ENCODE results near the gene CYP39A1.
"Not testable (repeated sequence)": the region's sequence is repeated elsewhere in the genome, so short reads cannot be mapped to it uniquely, and the experiment has no call there.

Gene CYP39A1

DNA sequence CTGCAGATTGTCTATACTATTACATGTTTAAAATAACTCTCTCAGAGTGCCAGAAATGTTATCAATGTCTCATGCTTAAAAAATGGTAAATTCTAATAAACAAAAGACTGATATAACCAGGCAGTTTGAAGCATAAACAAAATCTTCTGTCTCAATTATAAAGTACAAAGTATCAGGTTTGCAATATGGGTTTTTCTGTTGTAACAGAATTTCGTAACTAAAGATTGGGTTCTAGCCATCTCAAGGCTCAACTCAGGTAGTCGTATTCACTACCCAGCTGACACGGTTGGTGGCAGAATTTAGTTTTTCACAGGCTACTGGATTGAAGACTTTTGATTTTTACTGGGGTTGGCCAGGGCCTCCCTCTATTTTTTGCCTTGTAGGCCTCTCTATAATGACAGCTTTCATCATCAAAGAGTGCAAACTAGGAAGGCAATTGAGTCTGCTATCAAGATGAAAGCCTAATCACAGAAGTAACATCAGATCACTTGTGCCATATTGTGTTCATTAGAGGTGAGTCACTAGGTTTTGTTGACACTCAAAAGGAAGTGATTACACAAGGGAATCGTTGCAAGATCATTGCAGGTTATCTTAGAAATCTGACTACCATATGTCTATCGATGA, 3.6 kb downstream of the CYP39A1 start:
- DNase-seq (ENCODE audit: low read depth) = peak; percentile 46

DNA sequence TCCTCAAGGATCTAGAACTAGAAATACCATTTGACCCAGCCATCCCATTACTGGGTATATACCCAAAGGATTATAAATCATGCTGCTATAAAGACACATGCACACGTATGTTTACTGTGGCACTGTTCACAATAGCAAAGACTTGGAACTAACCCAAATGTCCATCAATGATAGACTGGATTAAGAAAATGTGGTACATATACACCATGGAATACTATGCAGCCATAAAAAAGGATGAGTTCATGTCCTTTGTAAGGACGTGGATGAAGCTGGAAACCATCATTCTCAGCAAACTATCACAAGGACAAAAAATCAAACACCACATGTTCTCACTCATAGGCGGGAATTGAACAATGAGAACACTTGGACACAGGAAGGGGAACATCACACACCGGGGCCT, 4.5 kb downstream of the CYP39A1 start:
- DNase-seq (ENCODE audit: low read depth) = not testable (repeated sequence)

DNA sequence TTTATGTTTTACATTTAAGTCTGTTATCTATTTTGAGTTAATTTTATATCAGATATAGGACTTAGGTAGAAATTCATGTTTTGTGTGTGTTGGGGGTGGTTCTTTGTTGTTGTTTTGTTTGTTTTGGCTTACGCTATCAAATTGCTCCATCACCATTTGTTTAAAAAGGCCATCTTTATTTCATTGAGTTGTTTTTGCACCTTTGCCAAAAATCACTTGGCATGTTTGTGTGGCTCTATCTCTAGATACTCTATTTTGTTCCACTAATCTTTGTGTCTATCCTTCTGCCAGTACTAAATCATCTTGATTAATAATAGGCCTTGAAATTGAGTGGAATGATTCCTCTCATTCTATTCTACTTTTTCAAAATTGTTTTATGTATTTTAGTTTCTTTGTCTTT, 7.4 kb downstream of the CYP39A1 start:
- no peak for DNase-seq (ENCODE audit: low read depth)

DNA sequence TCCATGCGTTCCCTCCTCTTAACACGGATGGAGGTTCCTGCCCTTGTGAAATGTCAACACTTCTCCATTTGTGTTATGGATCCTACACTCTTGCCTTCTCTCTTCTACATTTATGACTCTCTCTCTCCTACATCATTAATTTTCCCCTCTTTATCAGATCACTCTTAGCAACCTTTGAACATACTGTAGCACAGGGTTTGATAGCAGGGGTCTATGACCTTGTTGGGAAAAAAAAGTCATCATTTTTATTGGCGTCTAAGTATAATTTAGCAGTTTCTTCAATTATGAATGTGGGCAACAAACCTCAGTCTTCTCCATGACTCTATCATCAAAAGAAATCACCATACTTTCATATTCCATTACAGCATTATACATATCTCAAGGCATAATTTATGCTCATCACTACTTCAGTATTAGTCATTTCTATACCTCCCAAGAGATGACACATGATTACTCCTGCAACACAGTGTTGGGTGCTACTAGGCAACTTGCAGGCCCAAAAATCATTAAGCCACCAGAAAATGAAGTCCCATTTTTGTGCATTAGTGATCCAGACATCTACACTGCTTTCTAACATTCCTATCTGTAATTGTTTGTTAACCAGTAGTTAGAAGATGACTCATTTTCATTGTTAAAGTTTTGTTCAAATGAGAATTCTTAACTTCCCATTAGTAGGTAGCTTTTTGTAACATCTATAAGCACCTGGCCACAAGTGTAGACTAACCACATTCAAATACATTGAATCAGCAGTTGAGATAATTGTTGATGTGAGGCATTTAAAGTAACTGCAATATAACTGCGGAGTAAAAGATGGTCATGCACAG, 9.5 kb downstream of the CYP39A1 start:
- peak; percentile 36 for DNase-seq (ENCODE audit: low read depth)

DNA sequence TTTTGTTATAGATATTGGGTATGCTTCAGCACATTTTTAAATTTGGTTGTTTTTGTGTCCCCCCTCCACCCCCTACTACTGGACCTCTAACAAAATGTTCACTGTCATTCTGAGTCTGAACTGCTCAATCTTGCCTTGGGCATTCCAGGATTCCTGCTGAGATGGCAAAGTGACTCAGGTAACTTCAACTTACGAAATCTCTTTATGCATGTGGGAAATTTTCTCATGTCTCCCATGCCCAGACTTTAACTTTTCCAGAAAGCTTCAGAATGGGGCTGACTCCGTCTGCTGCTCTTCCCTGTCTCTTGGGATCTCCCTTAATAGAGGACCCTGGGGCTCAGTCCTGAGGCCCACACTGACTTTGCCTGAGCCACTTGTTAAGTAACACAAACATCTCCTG, 14.0 kb downstream of the CYP39A1 start:
- peak; percentile 47 for DNase-seq (ENCODE audit: low read depth)

DNA sequence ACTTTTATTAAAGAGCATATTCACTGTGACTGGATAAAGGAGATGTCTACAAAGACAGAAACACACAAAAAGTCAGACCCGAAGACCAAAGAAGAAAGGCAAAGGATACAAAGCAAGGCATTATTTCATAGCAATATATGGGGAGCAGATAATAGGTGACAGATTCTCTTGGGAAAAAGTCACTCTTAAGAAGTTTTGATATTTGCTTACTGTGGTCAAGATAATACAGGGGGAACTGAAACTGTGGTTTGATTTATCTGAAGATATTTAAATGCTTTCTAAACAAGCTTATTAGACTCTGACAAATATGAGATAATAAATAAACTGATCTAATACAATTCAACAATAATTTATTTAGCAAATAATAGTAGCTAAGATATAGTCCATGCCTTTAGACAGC, 14.7 kb downstream of the CYP39A1 start:
- no peak for DNase-seq (ENCODE audit: low read depth)

DNA sequence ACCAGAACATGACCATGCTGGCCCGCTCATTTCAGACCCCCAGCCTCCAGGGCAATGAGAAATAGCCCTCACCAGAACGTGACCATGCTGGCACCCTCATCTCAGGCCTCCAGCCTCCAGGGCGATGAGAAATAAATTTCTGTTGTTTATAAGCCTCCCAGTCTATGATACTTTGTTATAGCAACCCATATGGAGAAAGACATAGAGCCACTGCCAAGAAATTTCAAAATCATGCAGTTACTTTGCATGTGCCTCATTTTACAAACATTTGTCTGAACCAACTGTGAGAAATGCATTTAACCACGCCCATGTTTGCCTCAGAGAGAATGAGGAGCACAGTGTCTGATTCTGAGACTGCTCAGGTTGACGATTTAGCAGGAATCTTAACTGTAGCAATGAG, 15.5 kb downstream of the CYP39A1 start:
- peak; percentile 63 for DNase-seq (ENCODE audit: low read depth)

DNA sequence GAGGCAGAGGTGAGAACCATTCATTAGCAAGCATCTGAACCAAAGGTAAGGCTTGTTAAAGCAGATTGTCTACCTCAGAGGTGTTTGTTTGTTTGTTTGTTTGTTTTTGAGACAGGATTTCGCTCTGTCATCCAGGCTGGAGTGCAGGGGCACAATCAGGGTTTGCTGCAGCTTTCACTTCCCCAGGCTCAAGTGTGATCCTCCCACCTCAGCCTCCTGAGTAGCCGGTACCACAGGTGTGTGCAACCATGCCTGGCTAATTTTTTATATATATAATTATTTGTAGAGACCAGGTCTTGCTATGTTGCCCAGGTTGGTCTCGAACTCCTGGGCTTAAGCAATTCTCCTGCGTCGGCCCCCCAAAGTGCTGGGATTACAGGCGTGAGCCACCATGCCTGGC, 17.2 kb downstream of the CYP39A1 start:
- DNase-seq (ENCODE audit: low read depth) = no peak

DNA sequence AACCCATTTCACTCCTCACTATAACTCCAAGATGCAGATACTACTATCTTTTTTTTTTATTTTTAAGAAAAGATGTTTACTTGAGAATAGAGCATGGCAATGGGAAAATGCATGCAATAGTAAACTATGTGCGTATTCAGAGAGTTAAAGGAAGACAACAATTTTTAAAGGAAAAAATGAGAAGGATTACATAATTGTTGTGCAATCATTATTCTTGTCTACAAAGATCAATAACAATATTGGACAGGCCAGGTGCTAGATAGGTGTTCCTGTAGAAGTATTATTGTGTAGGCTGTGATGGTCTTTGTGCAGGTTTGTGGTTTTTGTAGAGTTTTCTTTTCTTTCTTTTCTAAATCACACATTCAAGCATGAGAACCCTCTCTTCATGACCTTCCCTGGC, 20.6 kb downstream of the CYP39A1 start:
- DNase-seq (ENCODE audit: low read depth) = no peak

DNA sequence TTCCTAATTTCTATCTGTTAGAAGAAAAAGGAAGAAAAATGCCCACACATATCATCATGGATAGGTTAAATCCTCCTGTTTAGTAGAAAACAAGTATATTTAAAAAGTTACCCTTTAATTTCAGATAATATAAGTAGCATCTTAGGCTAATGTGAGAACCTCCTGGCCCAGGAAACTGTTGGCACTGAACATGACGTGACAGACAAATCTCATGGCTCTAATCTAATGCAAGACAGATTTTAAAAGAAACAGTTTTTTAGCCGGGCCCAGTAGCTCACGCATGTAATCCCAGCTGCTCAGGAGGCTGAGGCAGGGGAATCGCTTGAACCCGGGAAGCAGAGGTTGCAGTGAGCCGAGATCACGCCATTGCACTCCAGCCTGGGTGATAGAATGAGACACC, 22.9 kb downstream of the CYP39A1 start:
- no peak for DNase-seq (ENCODE audit: low read depth)

DNA sequence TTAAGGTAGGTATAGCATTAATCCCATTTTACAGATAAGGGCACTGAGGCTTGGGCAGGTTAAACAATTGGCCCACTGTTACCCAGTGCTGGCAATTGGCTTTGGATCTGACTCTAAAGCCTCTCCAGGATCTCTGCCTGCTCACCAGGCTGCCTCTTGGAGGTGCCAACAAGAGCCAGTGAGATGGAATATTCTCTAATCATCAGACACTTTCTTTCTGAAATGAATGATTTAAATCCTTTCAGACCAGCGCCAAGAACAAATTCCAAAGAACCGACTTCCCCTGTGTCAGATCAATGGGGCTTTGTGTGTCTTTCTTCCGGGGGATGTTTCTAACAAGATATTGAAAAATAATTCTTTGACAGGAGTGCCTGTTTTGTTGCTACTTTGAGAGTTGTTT, 23.6 kb downstream of the CYP39A1 start:
- no peak for DNase-seq (ENCODE audit: low read depth)

DNA sequence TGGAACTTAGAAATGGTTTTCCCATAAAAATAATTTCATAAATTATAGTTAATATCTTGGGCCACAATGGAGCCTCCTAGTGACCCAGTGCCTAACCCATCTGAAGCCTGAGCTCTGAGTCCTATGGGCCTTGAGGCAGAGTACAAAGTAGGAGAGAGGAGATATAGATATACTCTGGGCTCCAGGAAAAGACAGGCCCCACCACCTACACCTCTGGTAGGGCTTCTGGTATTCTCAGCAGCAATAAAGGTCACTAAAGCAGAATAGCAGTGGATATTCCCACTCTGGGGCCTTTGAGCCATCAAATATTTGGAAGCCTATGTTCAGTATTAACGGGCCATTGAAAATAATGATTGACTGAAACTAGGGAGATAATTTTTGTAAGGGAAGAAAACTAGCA, 24.1 kb downstream of the CYP39A1 start:
- no peak for DNase-seq (ENCODE audit: low read depth)

DNA sequence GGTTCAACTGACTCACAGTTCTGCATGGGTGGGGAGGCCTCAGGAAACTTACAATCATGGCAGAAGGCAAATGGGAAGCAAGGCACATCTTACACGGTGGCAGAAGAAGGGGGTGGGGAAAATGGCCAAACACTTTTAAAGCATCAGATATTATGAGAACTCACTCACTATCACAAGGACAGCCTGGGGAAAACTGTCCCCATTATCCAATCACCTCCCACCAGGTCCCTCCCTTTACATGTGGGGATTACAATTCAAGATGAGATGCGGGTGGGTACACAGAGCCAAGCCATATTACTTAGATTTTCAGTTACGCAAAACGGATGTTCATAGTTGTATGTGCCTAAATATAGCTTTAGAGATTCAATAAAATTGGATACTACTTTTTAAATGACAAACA, 25.6 kb downstream of the CYP39A1 start:
- no peak for DNase-seq (ENCODE audit: low read depth)

DNA sequence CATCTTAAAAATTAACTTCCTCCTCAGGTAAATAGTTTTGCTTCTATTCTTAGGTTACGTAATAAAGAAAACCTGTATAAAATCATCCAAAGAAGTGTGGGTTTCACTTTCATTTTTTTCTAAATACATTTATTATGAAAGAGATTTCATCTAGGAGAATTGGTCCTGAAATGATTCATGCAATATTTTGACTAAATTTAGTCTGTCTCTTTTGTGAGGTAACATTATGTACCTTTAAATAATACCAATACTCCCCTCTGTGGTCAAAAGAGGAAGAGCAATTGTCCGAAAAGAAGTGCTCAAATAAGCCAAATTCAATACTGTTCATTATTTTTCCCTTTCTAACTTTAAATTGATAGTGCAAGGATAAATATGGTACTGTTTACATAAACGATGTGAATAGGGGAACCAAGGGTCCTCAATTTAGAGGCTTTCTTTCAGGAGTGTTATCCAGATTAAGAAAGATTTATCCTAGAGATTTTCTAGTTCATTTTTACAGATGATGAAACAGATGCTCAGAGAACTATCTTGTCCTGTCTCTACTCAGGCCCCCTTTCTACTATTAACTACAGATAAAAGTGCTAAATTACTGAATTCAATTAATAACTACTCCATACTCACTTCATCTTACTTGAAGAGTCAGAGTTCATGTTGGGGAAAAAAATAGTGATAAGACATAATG, 26.2 kb downstream of the CYP39A1 start:
- peak; percentile 62 for DNase-seq (ENCODE audit: low read depth)

DNA sequence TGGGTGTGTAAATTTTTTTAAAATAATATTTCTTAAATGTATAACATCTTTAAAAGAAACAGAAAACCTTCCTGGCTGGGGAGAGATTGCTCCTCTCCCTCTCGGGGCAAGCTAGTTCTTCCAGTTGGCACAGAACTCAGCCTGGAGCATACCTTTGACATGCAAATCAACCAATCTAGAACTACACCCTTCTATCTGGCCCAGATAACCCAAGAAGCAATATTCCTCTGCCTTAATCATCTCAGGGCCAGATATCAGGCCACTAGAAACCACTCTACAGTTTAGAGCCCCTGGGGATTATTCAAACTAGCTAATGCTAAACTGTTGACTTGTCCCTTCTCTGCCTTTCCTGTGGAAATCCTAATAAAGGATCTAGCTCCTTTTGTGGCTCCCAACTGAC, 33.9 kb downstream of the CYP39A1 start:
- DNase-seq (ENCODE audit: low read depth) = no peak

DNA sequence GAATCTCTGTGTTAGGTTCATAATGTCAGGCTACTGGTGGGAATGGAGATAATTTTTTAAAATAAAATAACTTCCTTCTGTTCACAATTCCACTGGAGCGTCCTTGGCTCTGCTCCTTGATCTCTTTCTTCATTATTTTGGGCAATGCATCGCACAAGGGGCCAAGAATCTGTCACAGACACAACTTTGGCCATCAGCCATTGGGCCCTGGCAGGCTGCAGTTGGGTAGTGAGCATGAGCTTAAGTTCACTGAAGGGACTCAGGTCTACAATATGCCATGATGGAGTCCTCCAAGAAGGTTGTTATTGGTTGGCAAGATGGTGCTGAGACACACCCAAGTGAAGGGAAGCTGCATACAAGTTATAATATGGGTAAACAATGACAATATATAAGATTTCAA, 40.0 kb downstream of the CYP39A1 start:
- DNase-seq (ENCODE audit: low read depth) = no peak

DNA sequence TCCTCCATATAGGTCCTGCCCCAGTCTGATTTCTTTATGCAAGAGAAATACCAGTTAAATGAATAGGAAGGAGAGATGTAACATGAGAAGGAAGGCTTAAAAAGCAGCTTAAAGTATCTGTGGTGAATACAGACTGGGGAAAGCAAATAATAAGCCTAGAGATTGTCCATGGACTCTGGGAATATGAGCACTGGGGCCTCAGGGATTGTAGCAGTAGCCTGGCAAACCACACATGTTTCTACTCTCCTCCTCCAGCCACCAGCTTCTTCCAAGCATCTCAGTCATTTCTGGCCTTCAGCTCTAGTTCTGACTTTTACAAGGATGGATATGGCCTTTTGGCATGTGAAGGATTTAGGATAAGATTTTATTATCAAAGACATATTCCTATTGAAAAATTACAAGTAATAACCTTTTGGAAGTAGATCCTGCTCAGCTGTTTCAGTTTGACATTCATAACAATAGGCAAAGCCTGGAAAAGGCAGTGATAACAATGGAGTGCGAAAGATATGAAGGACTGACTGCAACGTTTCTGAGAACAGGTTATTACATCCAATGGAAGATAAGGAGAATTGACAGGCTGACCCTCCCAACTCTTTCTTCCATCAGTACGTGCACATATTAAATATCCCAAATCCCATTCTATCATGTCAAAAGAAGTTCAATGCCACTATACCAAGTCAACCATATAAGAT, 41.6 kb downstream of the CYP39A1 start:
- DNase-seq (ENCODE audit: low read depth) = no peak

DNA sequence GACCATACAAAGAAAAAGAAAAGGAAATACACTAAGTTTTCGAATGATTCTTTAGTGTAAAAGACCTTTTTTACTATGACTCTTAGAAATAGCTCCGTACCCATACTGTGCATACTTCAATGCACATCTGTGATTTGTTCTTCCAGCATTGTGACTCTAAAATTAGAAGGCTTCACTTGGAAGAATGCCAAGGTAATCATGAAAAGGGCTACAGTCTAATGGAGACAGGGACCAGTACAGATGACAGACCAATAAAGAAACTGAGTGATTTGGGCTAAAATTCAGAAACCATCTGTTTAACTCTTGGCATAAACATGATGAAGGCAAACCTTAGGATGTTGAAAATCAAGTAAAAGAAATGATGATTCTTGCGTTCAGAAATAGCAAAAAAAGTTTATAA, 46.3 kb downstream of the CYP39A1 start:
- no peak for DNase-seq (ENCODE audit: low read depth)

DNA sequence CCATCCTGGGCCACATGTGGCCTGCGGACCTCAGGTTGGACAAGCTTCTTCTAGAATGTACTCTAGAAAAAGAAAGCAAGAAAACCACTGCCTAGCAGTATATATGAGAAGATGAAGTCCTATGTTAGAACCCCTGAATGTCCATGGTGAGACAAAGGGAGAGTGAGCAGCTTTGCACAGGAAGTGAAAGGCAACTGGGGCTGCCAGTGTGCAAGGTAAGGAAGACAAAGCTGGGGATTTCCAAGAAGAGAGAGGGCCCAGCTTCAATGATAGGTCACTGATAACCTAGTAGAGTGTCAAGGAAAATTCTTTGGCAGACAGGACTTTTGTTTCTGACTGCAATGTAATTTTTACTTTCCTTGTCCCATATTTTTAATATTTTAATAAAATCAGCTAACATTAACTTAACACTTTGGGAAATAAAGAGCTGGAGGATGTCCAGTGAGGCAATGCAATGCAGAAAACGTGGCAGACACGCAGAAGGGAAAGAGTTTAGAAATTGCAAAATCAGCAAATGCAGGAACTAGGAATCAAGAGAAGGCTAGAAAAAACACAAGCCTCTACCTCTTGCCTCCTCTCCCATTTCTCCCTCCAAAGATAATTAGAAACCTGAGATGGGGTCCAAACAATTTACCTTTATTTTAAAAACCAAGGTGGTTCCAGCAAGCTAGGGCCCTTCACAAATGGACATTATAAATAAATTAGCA, 47.4 kb downstream of the CYP39A1 start:
- DNase-seq (ENCODE audit: low read depth) = no peak

DNA sequence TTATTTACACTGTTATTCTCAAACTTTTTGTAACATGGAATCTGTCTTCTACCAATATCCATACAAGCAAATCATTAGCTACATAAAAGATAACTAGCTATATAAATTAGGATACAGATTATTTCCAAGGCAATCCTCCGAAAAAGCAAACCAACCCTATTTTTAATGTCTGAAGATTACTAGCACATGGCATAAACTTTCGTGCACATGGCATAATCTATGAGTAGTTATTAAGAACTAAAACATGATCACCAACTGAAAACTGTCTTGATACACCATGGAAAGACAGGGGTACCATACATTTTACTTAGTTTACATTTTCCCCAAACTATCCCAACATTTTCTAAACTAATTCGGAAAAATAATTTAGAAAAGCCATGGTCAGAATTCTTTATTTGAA, 54.4 kb downstream of the CYP39A1 start:
- DNase-seq (ENCODE audit: low read depth) = no peak

DNA sequence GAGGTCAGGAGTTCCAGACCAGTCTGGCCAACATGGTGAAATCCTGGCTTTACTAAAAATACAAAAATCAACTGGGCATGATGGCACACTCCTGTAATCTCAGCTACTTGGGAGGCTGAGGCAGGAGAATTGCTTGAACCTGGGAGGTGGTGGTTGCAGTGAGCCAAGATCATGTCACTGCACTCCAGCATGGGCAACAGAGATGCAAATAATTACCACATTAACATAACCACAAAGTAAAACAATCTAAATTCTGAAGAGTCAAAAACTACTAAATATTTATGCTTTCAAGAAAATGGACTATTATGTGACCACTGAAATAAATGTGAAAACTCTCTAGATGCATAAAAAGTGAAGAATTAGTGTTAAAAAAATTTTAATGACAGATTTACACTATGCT, 59.9 kb downstream of the CYP39A1 start:
- no peak for DNase-seq (ENCODE audit: low read depth)

DNA sequence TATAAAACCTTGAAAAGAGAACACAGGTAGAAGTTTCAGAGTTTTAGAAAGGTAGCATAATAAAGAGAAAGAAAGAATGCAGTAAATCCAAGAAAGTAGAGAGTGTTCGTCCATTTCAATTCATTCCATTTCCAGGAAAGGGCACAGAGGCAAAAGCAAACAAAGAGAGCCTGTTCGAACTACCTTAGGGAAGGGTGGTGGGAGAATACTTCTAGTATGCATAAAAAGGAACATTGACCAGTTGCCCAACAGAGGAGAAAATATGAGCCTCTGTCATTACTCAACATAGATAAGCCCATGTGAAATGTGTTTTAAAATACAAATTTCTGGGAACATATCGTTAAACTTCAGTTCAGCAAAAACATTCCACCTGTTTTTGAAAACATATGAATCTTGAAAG, 60.6 kb downstream of the CYP39A1 start:
- no peak for DNase-seq (ENCODE audit: low read depth)
